ENCODE results near the gene FSD2.

FSD2 gene

GRCh38 chr15:82805994-82806406 lies at the start of gene FSD2:
TSS of gene FSD2 (minus strand) at chr15:82806069. CDS start at chr15:82787390, 18,679 bp downstream.
- FAIRE-seq, result no peak

- no peak for FAIRE-seq
Measured at GRCh38 chr15:82854554-82854953, 48.7 kb upstream of the FSD2 start.

- no peak for FAIRE-seq
Measured at GRCh38 chr15:82852941-82853561, 47.2 kb upstream of the FSD2 start.

- FAIRE-seq, result no peak
Measured at GRCh38 chr15:82851981-82852511, 46.2 kb upstream of the FSD2 start.

GRCh38 chr15:82851306-82851850 lies 45.5 kb upstream of the FSD2 start:
- no peak for FAIRE-seq

- FAIRE-seq, result no peak
Measured at GRCh38 chr15:82850731-82851130, 44.9 kb upstream of the FSD2 start.

GRCh38 chr15:82849556-82850512 lies 44.0 kb upstream of the FSD2 start:
- peak; percentile 6 for FAIRE-seq

GRCh38 chr15:82848241-82848993 lies 42.5 kb upstream of the FSD2 start:
- FAIRE-seq, result no peak

- FAIRE-seq, result no peak
Measured at GRCh38 chr15:82847703-82848102, 41.8 kb upstream of the FSD2 start.

- no peak for FAIRE-seq
Measured at GRCh38 chr15:82846621-82847020, 40.8 kb upstream of the FSD2 start.

- no peak for FAIRE-seq
Measured at GRCh38 chr15:82845686-82846085, 39.8 kb upstream of the FSD2 start.

GRCh38 chr15:82843566-82843965 lies 37.7 kb upstream of the FSD2 start:
- no peak for FAIRE-seq

GRCh38 chr15:82840166-82840565 lies 34.3 kb upstream of the FSD2 start:
- FAIRE-seq, result no peak

GRCh38 chr15:82839136-82839535 lies 33.3 kb upstream of the FSD2 start:
- no peak for FAIRE-seq

- FAIRE-seq, result no peak
Measured at GRCh38 chr15:82838096-82838735, 32.3 kb upstream of the FSD2 start.

GRCh38 chr15:82835391-82835917 lies 29.6 kb upstream of the FSD2 start:
- no peak for FAIRE-seq

GRCh38 chr15:82833362-82833682 lies 27.5 kb upstream of the FSD2 start:
- FAIRE-seq, result no peak

- FAIRE-seq, result no peak
Measured at GRCh38 chr15:82832601-82833361, 26.9 kb upstream of the FSD2 start.

- no peak for FAIRE-seq
Measured at GRCh38 chr15:82831894-82832600, 26.2 kb upstream of the FSD2 start.

GRCh38 chr15:82830427-82831173 lies 24.7 kb upstream of the FSD2 start:
- no peak for FAIRE-seq
